HG03354 (cell line): ENCODE measurements around the gene STMN1.
A peak's percentile ranks its signal among the peaks of the same experiment; 100 is the strongest.

Source experiments
- ATAC-seq: cut with Tn5 transposase; IDR thresholded peaks from one replicate; pipeline ENCODE4 v1.9.1; 2021; ENCODE audit warnings: mild to moderate bottlenecking; ENCODE audit not compliant: unreplicated experiment, poor library complexity, severe bottlenecking

The STMN1 gene

DNA sequence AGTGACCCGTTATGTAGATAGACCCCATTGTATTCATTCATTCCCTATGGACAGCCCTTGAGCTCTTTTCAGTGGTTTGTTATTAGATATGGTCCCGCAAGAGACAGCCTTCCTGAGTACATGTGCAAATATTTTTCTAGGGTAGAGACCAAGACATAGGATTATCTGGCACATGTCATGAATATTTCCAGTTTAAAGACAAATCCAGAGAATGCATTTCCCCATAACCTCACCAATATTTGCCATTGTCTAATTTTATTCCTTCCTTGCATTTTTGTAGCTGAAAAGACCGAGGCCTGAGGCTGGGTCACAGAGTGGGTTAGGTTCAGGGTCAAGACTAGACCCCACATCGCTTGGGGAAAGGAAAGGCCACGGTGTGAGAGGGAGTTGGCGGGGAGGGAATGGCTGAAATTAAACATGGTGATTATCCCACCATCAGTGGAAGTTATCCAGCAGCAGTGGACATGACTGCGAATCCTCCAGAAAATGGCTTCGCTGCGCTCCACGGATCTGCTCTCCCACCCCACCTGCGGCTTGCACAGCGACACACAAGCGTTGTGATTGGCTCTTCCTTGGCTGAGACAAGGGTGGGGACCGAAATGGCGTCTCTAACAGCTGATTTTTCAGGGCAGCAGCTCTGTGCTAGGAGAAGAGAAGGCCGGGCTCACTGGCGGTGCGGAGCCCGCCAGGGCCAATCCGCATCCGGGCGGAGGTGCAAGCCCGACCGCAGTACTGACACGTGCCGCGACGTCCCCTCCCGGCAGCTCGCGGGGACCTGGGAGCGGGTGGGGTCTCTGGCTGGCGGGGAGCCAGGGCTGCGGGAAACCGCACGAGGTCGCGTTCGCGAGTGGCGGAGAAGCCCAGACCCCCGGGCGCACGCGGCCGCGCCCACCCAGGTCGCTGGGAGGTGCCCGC, 16.1 kb upstream of the STMN1 start:
- no peak for ATAC-seq

DNA sequence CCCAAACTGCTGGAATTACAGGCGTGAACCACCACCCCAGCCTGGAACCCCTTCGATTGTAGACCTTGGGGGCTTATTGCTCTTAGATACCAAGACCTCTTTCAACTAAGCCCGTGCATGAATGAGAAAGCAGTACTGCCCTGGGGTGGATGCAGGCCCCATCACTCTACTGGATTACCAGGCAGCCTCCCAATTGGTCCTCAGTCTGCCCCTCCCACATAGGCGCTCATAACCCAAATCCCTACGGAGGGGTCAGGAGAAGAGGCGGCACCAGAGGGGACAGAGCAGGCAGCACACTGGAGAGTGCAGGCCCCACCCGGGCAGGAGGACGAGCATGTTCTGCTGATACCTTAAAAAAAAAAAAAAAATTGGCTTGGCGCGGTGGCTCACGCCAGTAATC, 12.4 kb upstream of the STMN1 start:
- no peak for ATAC-seq

DNA sequence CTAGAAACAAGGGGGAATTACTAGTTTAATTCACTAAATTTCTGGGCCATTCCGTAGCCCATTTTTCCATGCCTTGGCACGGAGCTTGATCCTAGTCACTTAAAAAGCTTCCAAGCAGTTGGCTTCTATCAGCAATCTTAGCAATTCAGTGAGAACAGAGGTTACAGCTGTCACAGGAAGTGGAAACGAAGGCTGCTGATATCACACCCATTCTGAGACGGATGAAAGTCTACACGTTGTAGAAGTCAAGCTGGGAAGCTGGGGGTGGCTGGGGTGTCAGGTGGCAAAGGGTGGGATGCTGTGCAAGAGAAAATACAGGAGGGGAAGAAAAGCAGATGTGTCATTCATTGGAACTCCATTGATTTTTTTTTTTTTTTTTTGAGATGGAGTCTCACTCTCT, 11.8 kb upstream of the STMN1 start:
- ATAC-seq, result no peak

DNA sequence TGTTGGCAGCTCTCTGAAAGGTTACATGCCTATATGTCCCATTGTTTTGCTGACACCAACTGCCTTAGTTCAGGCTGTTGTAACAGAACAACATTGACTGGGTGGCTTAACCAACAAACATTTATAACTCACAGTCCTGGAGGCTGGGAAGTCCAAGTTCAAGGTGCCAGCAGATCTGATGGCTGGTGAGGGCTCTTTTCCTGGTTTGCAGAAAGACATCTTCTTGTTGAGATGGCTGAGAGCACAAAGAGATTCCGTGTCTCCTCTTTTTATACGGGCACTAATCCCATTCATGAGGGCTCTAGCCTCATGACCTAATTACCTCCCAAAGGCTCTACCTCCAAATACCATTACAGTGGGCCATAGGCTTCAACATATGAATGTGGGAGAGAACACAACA, 10.2 kb upstream of the STMN1 start:
- ATAC-seq, result no peak

DNA sequence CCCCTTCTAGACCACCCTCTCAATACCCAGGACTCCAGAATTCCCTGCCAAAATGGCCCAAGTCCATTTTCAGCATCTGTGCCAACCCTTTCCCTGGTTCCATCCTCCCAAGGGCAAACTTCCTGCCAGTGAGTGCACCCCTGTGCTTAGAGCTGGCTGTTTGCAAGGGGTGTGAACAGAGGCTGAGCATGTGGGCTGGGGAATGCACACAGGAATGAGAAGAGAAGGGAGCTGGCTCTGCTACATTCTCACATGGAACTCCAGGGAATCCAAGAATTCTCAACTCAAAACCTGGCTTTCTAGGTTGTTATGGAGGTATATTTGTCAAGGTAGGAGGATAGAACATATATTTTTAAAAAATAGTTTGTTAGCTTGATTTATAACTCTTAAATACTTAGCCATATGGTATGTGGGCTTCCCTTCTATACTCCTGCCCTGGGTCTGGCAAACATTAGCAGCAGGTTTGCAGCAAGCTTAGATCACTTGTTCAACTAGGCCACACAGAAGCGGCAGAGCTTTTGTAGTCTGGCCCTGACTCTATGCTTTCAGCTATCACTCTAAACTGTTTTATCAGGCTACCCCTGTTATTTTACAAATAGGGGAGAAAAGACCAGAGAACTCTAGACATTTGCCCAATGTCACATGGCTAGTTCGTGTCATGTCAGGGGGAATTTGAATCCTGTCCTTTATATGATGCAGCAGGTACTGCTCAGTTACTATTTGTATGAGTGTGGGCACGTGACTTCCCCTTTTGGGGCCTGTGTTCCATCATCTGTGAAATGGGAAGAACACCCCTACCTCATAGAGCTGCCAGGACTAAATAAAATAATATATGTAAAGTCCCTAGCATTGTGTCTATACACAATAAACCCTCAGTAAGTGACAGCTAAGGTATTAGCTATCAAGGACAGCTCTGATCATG, 8.1 kb upstream of the STMN1 start:
- ATAC-seq, result no peak

DNA sequence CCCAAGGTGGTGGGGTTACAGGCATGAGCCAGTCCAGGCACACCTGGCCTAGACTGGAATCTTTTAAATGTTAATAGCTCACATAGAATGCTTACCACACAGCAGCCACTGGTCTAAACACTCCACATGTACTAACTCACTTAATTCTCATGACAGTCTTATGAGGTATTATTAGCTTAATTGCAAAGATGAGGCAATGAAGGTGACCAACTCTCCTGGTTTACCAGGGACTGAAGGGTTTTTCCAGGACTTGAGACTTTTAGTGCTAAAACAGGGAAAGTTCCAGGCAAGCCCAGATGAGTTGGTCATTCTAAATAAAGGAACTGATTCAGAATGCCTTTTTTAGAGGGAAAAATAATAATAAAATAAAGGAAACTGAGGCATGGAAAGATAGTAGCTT, 7.0 kb upstream of the STMN1 start:
- ATAC-seq, result no peak

DNA sequence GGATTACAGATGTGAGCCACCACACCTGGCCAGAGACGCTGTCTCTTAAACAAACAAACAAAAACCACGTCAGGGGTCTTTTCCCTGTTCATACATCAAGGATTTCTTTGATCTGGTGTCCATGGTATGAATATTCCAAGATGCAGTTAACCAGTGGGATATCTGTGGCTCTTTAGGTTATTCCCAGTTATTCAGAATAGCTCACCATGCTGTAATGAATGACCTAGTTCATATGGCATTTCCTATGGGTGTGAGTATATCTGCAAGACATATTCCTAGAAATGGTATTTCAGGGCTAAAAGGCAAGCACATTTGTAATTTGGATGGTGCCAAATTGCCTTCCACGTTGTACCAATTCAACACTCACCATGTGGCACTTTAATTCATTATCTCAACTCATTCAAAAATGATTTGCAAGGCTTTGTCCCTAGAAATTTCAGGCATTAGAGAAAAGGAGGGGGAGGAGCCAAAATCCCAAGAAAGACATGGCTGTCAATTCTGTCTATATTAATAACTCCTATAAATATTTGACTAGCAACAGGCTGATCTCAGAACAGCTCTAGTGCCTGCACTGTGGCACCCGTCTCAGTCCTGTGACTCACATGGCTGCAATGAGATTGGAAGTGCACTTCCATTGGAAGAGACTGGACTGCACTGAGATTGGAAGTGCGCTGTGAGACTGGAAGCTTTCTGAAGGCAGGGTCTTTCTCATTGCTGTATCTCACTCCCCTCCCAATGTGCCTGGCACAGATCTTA, 6.0 kb upstream of the STMN1 start:
- no peak for ATAC-seq

DNA sequence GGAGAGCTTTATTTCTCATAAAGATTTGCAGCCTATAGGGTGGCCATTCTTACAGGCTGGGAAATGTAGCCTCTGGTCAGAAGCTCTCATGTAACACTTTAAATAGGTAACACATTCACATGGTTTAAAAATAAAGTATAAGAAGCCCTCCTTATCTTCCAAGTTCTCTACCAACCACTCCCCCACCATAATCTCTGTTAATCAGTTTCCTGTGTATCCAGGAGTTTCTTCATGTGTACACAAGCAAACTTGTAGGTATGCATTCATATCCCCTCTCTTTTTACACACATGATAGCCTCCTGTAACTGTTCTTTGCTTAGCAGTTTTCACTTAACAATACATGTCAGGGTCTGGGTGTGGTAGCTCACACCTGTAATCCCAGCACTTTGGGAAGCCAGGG, 4.9 kb upstream of the STMN1 start:
- no peak for ATAC-seq

DNA sequence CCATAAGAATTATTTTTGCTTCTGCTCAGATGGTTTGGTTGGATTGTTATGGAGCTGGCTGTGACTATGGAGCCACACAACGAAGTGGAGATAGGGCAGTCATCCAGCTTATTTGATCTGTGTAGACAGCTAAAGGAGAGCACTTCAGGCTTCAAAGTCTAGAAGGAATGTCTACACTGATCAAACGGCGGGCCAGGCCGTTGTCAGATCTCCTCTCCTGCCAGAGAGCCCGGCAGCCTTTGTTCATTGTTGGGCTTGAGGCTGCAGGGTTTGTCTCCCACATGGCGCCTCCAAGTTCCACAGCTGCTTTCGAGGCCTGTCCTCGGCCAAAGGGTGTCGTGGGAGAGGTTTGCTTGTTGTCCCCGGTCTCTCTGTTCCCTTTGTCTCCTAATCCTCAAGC, 2.8 kb upstream of the STMN1 start:
- no peak for ATAC-seq

DNA sequence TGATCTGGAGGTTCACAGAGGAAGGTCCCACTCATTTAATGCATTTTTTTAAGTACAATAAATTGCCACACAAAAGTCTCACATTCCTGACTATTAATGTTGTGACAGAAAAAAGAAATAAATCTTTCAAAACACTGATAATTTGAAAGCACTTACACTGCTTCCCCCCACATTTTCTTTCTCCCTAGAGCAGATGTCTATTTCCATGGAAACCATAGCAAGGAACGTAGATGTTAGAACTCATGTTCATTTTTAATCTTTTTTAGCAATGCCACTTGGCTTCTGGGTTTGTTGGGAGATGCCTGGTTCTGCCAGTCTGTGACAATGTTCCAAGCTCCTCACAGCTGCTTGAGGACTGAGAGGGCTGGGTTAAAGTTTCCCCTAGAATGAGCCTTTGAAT, 1.9 kb upstream of the STMN1 start:
- no peak for ATAC-seq

DNA sequence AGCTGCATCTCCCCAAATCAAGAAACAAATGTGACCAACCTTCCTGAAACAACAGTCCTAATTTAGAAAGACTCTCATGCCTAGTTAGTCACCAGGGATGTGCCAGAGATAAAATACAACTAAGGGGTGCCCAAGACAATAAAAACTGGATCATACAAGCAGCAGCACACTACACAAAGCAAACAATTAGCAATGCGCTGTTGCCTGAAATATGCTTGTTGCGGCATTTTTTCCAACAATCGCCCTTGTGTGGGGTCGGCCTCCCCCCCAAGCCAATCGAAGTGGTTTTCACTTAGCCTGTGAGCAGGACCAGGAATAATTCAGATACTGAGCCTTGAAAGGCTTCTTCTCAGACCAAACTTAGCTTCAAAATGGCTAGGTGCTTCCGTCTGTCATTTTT, 1.4 kb upstream of the STMN1 start:
- ATAC-seq, result no peak

DNA sequence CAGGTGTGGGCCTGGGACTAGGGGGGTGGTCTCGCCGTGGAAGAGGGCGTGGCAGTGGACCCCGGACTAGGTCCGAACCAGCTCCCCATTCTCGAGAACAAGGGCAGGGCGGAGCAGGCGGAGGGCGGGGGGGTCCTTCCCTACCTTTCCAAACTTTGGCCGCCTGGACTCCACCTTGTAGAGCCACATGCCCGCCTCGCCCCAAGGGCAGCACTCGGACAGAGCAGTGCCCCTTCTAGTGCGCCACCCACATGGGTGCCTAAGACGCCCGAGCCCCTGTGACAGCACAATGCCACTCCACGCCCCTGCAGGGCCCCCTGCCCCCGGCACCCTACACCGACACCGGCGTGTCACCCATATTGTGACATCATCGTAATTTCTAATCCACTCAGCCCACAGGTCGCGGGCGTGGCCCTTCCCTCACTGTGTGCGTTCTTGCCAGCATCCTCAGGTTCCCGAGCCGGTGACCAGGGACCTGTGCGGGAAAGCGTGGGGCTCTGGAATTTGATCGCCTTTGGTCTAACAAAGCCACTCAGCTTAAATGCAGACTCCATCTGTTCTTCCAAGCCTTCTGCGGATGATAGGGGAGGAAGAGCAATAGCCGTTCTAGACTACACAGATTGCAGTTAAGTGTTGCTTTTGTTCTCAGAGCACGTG, 553 bp upstream of the STMN1 start:
- no peak for ATAC-seq

DNA sequence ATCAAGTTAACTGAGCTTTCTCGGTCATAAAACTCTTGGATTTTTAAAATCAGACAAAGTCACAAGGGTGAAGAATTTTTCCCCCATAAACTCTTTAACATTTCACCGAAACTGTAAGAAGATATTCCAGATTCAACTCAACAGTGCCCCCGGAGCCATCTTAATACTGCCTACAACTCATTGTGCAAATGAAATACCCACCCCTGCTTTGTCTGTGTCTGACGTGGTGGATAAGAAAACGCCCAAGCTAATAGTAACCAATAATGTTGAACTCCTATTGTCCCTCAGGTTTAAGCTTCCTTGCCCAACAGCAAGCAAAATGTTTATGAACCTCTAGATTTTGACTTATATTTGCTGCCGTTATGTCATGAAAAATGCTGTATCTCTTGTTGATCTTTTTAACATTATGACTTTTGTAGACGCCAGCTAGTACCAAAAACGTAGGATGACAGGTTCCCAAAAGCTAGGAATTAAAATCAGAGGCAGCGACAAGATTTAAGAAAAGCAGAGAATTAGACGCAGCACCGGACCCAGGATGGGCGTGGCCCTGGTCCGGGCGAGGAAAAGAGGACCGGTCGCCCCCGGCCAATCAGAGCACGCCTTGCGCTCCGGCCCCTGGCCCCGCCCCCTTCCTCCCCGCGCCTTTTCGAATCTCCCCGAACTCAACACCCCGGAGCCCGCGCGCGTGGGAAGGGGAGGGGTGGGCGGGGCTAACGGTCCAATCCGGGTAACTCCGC, 1.1 kb downstream of the STMN1 start:
- ATAC-seq, result peak; percentile 77

DNA sequence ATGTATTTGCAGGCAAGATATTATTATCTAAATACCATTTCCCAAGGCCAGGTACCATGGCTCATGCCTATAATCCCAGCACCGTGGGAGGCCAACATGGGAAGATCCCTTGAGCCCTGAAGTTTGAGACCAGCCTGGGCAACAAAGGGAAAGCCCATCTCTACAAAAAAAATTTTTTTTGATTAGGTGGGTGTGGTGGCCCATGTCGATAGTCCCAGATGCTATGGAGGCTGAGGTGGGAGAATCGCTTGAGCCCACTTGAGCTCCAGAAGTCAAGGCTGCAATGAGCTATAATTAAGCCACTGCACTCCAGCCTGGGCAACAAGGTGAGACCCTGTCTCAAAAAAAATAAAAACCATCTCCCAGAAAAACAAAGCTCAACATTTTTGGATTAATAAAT, 2.2 kb downstream of the STMN1 start:
- no peak for ATAC-seq

DNA sequence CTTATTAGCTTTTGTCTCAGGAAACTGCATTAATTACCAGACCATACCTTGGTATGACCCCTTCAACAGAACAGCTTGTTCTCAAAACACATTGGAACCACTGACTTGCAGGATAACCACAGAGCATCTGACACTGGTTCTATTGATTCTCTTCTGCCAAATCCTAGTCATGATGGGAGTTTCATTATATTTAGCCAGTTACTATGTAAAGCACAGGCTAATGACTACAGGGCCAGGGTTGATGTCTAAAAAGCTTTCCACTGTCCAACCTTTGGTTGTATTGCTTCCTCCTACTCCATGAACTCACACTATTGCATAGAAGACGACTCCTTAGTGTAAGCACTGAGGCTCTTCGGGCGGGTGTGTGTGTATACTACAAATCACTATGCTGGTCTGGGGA, 3.8 kb downstream of the STMN1 start:
- ATAC-seq, result no peak

DNA sequence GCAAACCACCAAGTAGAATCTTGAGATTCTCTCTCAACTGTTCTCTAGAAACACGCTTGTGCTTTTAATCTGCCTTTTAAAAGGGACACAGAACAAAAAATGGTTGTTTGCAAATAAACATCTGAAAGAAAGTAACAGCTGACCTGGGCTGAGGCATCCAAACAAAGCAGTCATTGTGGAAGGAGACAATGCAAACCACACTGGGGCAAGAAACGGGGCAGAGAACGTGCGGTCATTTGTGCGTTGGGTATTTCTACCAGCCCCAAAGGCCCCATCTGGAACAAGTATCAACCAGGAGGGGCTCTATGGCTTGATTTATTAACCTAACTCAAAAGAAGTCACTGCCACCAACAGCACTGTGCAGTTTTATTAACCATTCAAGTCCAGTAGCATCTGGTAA, 6.0 kb downstream of the STMN1 start:
- no peak for ATAC-seq

DNA sequence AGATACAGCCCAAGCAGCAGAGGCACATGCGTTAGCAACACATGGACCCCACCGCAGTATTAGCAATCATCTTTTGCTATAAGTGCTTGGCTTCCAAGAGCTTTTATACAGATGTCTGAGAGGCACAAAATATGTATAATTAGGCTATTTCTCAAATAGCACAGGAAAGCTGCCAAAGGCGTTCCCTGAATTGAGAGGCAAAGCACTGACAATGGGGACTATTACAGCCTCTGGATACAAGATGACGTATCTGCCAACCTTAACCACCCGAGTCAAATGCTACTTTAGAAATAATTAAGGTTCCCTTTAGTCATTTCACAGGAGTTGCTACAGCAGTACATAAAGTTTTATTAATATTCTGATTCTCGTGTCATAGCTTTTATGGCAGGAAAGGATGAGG, 6.4 kb downstream of the STMN1 start:
- ATAC-seq, result no peak

DNA sequence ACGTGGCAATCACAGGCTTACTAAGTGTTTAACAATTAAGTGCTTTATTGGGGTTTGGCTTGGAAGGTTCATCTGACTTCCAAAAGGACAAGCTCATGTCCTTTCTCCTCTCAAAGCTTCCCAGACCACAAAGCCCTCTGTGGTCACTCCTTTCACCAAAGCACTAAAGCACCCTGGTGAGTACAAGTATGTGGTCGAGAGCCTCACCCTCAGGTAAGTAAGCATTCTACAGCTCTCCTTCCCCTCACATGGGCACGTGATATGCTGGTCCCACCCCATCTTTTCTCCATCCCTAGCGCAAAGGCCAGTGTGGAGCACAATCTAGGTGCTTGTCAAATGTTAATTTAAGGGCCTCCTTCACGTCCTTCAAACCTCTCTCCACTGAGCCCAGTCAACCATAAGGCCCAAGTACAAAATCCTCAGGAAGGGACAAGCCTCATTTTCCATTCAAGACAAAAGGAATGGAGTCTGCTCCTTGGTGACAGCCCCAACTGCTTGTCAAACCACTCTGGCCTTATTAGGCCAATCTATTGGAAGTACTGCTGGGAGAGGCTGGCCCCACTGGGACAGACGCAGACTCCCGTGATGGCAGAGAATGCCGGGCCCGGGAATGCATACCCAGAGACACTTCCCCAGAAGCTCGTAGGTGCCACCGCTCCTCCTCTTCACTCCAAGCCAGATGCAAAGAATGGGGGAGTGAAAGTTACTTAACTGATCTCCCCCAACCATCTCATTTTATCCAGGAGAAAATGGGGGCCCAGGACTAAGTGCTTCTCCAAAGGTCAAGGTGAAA, 7.8 kb downstream of the STMN1 start:
- ATAC-seq, result no peak
